ENCODE measurements around the gene DDX3X. TPM values are rescaled to one million over a fixed set of nuclear protein-coding genes. Genes with fewer than 3 reads are reported as not detected.
A peak's percentile ranks its signal among the peaks of the same experiment; 100 is the strongest.
"Not testable (repeated sequence)": the region's sequence is repeated elsewhere in the genome, so short reads cannot be mapped to it uniquely, and the experiment has no call there.

The DDX3X gene
- total and polyA plus RNA-seq, 5 donors: 62.4 to 297 (median 156) TPM

GRCh38 chrX:41394293-41394692 is 60.3 kb downstream of the DDX3X start:
- H3K4me3 ChIP-seq (ENCODE audit: low read length): no peak overlapping the region
- intact Hi-C loops (cut with DNase I): no loop called here
- no peaks in the 10 kb centered on the region for H3K9me3 ChIP-seq (ENCODE audit: control insufficient read depth, low read length)
- ATAC-seq (no peak), DNase-seq (no peak)
- H3K4me1 ChIP-seq (ENCODE audit: control insufficient read depth, insufficient read depth, low read length): no peaks in the 10 kb centered on the region
- H3K27me3 ChIP-seq (ENCODE audit: control insufficient read depth, insufficient read depth): no peaks in the 10 kb centered on the region
- WGBS: 85% methylated on average over 8 of the region's 8 CpGs
- no peak overlapping the region for H3K27ac ChIP-seq (ENCODE audit: low read length)

- intact Hi-C loops (cut with DNase I): no loop called here
- no peak overlapping the region for H3K4me3 ChIP-seq (ENCODE audit: low read length)
- no peaks in the 10 kb centered on the region for H3K9me3 ChIP-seq (ENCODE audit: control insufficient read depth, low read length)
- 98% methylated on average over 3 of the region's 3 CpGs for WGBS
- no peaks in the 10 kb centered on the region for H3K27me3 ChIP-seq (ENCODE audit: control insufficient read depth, insufficient read depth)
- H3K27ac ChIP-seq (ENCODE audit: low read length): no peak overlapping the region
- H3K4me1 ChIP-seq (ENCODE audit: control insufficient read depth, insufficient read depth, low read length): no peaks in the 10 kb centered on the region
- ATAC-seq (no peak), DNase-seq (no peak)
Measured at GRCh38 chrX:41397219-41397618, 63.3 kb downstream of the DDX3X start.

- 74% methylated on average over 2 of the region's 2 CpGs for WGBS
- ATAC-seq: no peak
- DNase-seq: no peak
- Histone ChIP-seq H3K4me3 (ENCODE audit: low read length) (no peak overlapping the region), H3K27me3 (ENCODE audit: control insufficient read depth, insufficient read depth) (no peaks in the 10 kb centered on the region), H3K27ac (ENCODE audit: low read length) (no peak overlapping the region), H3K4me1 (ENCODE audit: control insufficient read depth, insufficient read depth, low read length) (no peaks in the 10 kb centered on the region), H3K9me3 (ENCODE audit: control insufficient read depth, low read length) (no peaks in the 10 kb centered on the region)
- intact Hi-C loops (cut with DNase I): no loop called here
Measured at GRCh38 chrX:41397768-41398167, 63.8 kb downstream of the DDX3X start.

GRCh38 chrX:41402556-41402955 is 68.6 kb downstream of the DDX3X start:
- H3K4me3 ChIP-seq (ENCODE audit: low read length); H3K4me1 ChIP-seq (ENCODE audit: control insufficient read depth, insufficient read depth, low read length); H3K9me3 ChIP-seq (ENCODE audit: control insufficient read depth, low read length); ATAC-seq; H3K27me3 ChIP-seq (ENCODE audit: control insufficient read depth, insufficient read depth); H3K27ac ChIP-seq (ENCODE audit: low read length); DNase-seq; intact Hi-C loops (cut with DNase I): not testable (repeated sequence)
- WGBS: 99% methylated on average over 2 of the region's 2 CpGs

GRCh38 chrX:41405551-41405950 is 71.6 kb downstream of the DDX3X start:
- ATAC-seq: no peak
- WGBS: 89% methylated on average over 6 of the region's 6 CpGs

GRCh38 chrX:41406201-41406600 is 72.2 kb downstream of the DDX3X start:
- intact Hi-C loops (cut with DNase I): no loop called here
- Histone ChIP-seq H3K9me3 (ENCODE audit: control insufficient read depth, low read length) (no peaks in the 10 kb centered on the region), H3K27ac (ENCODE audit: low read length) (no peak overlapping the region), H3K27me3 (ENCODE audit: control insufficient read depth, insufficient read depth) (no peaks in the 10 kb centered on the region), H3K4me3 (ENCODE audit: low read length) (no peak overlapping the region), H3K4me1 (ENCODE audit: control insufficient read depth, insufficient read depth, low read length) (no peaks in the 10 kb centered on the region)
- ATAC-seq: no peak
- no peak for DNase-seq
- WGBS: 100% methylated on average over 1 of the region's 1 CpG

More at GRCh38 chrX:41405551-41405950, 71.6 kb downstream of the DDX3X start:
- Histone ChIP-seq H3K4me1 (ENCODE audit: control insufficient read depth, insufficient read depth, low read length) (no peaks in the 10 kb centered on the region), H3K4me3 (ENCODE audit: low read length) (no peak overlapping the region), H3K9me3 (ENCODE audit: control insufficient read depth, low read length) (no peaks in the 10 kb centered on the region), H3K27ac (ENCODE audit: low read length) (no peak overlapping the region), H3K27me3 (ENCODE audit: control insufficient read depth, insufficient read depth) (no peaks in the 10 kb centered on the region)
- intact Hi-C loops (cut with DNase I): no loop called here
- no peak for DNase-seq

GRCh38 chrX:41407816-41408215 is 73.9 kb downstream of the DDX3X start:
- Histone ChIP-seq H3K9me3 (ENCODE audit: control insufficient read depth, low read length) (no peaks in the 10 kb centered on the region), H3K27ac (ENCODE audit: low read length) (no peak overlapping the region), H3K4me1 (ENCODE audit: control insufficient read depth, insufficient read depth, low read length) (no peaks in the 10 kb centered on the region), H3K4me3 (ENCODE audit: low read length) (no peak overlapping the region), H3K27me3 (ENCODE audit: control insufficient read depth, insufficient read depth) (no peaks in the 10 kb centered on the region)
- 94% methylated on average over 4 of the region's 4 CpGs for WGBS
- no peak for ATAC-seq
- intact Hi-C loops (cut with DNase I): no loop called here
- DNase-seq: no peak

GRCh38 chrX:41408576-41408975 is 74.6 kb downstream of the DDX3X start:
- DNase-seq: no peak
- no peak for ATAC-seq
- H3K27ac ChIP-seq (ENCODE audit: low read length): no peak overlapping the region
- WGBS: 91% methylated on average over 9 of the region's 9 CpGs
- H3K27me3 ChIP-seq (ENCODE audit: control insufficient read depth, insufficient read depth): no peaks in the 10 kb centered on the region
- H3K4me3 ChIP-seq (ENCODE audit: low read length): no peak overlapping the region
- H3K4me1 ChIP-seq (ENCODE audit: control insufficient read depth, insufficient read depth, low read length): no peaks in the 10 kb centered on the region
- H3K9me3 ChIP-seq (ENCODE audit: control insufficient read depth, low read length): no peaks in the 10 kb centered on the region
- intact Hi-C loops (cut with DNase I): no loop called here

GRCh38 chrX:41409006-41409405 is 75.0 kb downstream of the DDX3X start:
- Histone ChIP-seq H3K4me3 (ENCODE audit: low read length) (no peak overlapping the region), H3K27me3 (ENCODE audit: control insufficient read depth, insufficient read depth) (no peaks in the 10 kb centered on the region), H3K27ac (ENCODE audit: low read length) (no peak overlapping the region), H3K4me1 (ENCODE audit: control insufficient read depth, insufficient read depth, low read length) (no peaks in the 10 kb centered on the region), H3K9me3 (ENCODE audit: control insufficient read depth, low read length) (no peaks in the 10 kb centered on the region)
- ATAC-seq: no peak
- intact Hi-C loops (cut with DNase I): no loop called here
- no peak for DNase-seq
- 76% methylated on average over 5 of the region's 5 CpGs for WGBS

- DNase-seq; H3K27me3 ChIP-seq (ENCODE audit: control insufficient read depth, insufficient read depth); H3K4me3 ChIP-seq (ENCODE audit: low read length); H3K4me1 ChIP-seq (ENCODE audit: control insufficient read depth, insufficient read depth, low read length); H3K9me3 ChIP-seq (ENCODE audit: control insufficient read depth, low read length); H3K27ac ChIP-seq (ENCODE audit: low read length); ATAC-seq; intact Hi-C loops (cut with DNase I): not testable (repeated sequence)
- 89% methylated on average over 10 of the region's 10 CpGs for WGBS
Measured at GRCh38 chrX:41411222-41411621, 77.3 kb downstream of the DDX3X start.

GRCh38 chrX:41412261-41413081 is 78.5 kb downstream of the DDX3X start:
- Histone ChIP-seq H3K27me3 (ENCODE audit: control insufficient read depth, insufficient read depth) (no peaks in the 10 kb centered on the region), H3K4me1 (ENCODE audit: control insufficient read depth, insufficient read depth, low read length) (no peaks in the 10 kb centered on the region), H3K9me3 (ENCODE audit: control insufficient read depth, low read length) (no peaks in the 10 kb centered on the region), H3K27ac (ENCODE audit: low read length) (peak overlapping the region; percentile 29), H3K4me3 (ENCODE audit: low read length) (no peak overlapping the region)
- intact Hi-C loops (cut with DNase I): no loop called here
- ATAC-seq (peak in 1 of 2 donors; percentile 91), DNase-seq (peak in 2 of 3 donors; percentile 33 to 52)
- WGBS: 69% methylated on average over 9 of the region's 9 CpGs

Measured in right cardiac atrium (tissue), 5 donors.